GM10847 (cell line): ENCODE results near the gene PACS2.

Experiments used
- POLR2A ChIP-seq: IDR thresholded peaks from 2 replicates; pipeline ENCODE4 v1.6.1; 2011; ENCODE audit not compliant: insufficient read length; ENCODE audit errors: extremely low read depth

The PACS2 gene

GRCh38 chr14:105398726-105399465, 84.3 kb downstream of the PACS2 start:
- no peak for TF ChIP-seq POLR2A

- TF ChIP-seq POLR2A = no peak
These were observed 84.9 kb downstream of the PACS2 start for GRCh38 chr14:105399466-105399775.

- no peak for TF ChIP-seq POLR2A
These were observed 85.5 kb downstream of the PACS2 start for GRCh38 chr14:105400016-105400415.

GRCh38 chr14:105401699-105402098, 87.2 kb downstream of the PACS2 start:
- TF ChIP-seq POLR2A = no peak

- TF ChIP-seq POLR2A = no peak
These were observed 94.0 kb downstream of the PACS2 start for GRCh38 chr14:105408592-105408991.

- no peak for TF ChIP-seq POLR2A
These were observed 94.8 kb downstream of the PACS2 start for GRCh38 chr14:105409364-105409763.

- no peak for TF ChIP-seq POLR2A
These were observed 96.1 kb downstream of the PACS2 start for GRCh38 chr14:105410642-105411016.

- no peak for TF ChIP-seq POLR2A
These were observed 96.7 kb downstream of the PACS2 start for GRCh38 chr14:105411017-105411941.

GRCh38 chr14:105411985-105412770, 97.6 kb downstream of the PACS2 start:
- TF ChIP-seq POLR2A = no peak

GRCh38 chr14:105412771-105413543, 98.4 kb downstream of the PACS2 start:
- no peak for TF ChIP-seq POLR2A

- no peak for TF ChIP-seq POLR2A
These were observed 99.0 kb downstream of the PACS2 start for GRCh38 chr14:105413544-105413886.

GRCh38 chr14:105414456-105415371, 100.2 kb downstream of the PACS2 start:
- no peak for TF ChIP-seq POLR2A

GRCh38 chr14:105415481-105416428, 101.2 kb downstream of the PACS2 start:
- no peak for TF ChIP-seq POLR2A
